H1 (cell line): ENCODE measurements around the gene PLCH2. TPM values are rescaled to one million over a fixed set of nuclear protein-coding genes. Genes with fewer than 3 reads are reported as not detected.

Experiments
- CTCF ChIA-PET: fragments of 300-600 bp; sonication (Branson Sonifier 250); formaldehyde crosslinking; loops from one replicate; lab custom pipeline; 2021; ENCODE audit not compliant: partially characterized antibody; lab: Charles Lee
- POLR2A ChIA-PET: fragments of 300-600 bp; sonication (Branson Sonifier 250); formaldehyde crosslinking; loops from one replicate; lab custom pipeline; 2021; ENCODE audit warnings: inconsistent platforms; ENCODE audit not compliant: partially characterized antibody; lab: Charles Lee
- DNase-seq, 2 experiments: peaks; one replicate each; pipeline versions ENCODE4 v3.0.0 to v3.0.0-alpha.2; 2010 to 2022; ENCODE audit warnings: low spot score in 2 of 2, low read depth in 1 of 2, mixed read lengths in 1 of 2
- FAIRE-seq: peaks from 2 replicates; lab custom pipeline; 2011; peaks lifted over from hg19 to GRCh38; lab: Jason Lieb, UNC
- H2AFZ ChIP-seq: 2 replicates; pipeline ENCODE4 v1.8.1; 2012; ENCODE audit warnings: low read length, inconsistent platforms
- H2AK5ac ChIP-seq: 2 replicates; pipeline ENCODE4 v1.6.1; 2013; ENCODE audit warnings: low read depth, low read length
- H2BK120ac ChIP-seq: replicated peaks from 2 replicates; pipeline ENCODE3; 2013; ENCODE audit warnings: low read depth, low read length, inconsistent platforms
- H2BK12ac ChIP-seq: 2 replicates; pipeline ENCODE4 v1.6.1; 2013; ENCODE audit warnings: low read depth, low read length
- H2BK15ac ChIP-seq: 2 replicates; pipeline ENCODE4 v1.6.1; 2013; ENCODE audit warnings: low read length
- H2BK20ac ChIP-seq: 2 replicates; pipeline ENCODE4 v1.6.1; 2013; ENCODE audit warnings: low read length
- H2BK5ac ChIP-seq: 2 replicates; pipeline ENCODE4 v1.6.1; 2013; ENCODE audit warnings: low read depth, low read length
- H3K14ac ChIP-seq: 2 replicates; pipeline ENCODE4 v1.6.1; 2013; ENCODE audit warnings: inconsistent platforms; ENCODE audit not compliant: insufficient read length
- H3K18ac ChIP-seq: 2 replicates; pipeline ENCODE4 v1.6.1; 2013; ENCODE audit warnings: low read length; ENCODE audit errors: extremely low read depth
- H3K23ac ChIP-seq: 2 replicates; pipeline ENCODE4 v1.6.1; 2013; ENCODE audit warnings: inconsistent platforms; ENCODE audit not compliant: insufficient read length
- H3K23me2 ChIP-seq: 2 replicates; pipeline ENCODE4 v1.6.1; 2013; ENCODE audit warnings: low read depth, low read length
- H3K27ac ChIP-seq: 2 replicates; pipeline ENCODE4 v1.6.1; 2011; ENCODE audit warnings: low read depth, low read length, inconsistent platforms
- H3K27me3 ChIP-seq, 4 experiments: replicated peaks in 1 of 4; 1 replicate in 1 of 4; 2 replicates in 3 of 4; pipeline versions ENCODE4 v1.6.1 to v1.8.1; 2011 to 2013; ENCODE audit warnings: low read length in 3 of 4, mild to moderate bottlenecking in 3 of 4, inconsistent platforms in 2 of 4, mixed read lengths in 2 of 4, moderate library complexity in 1 of 4; ENCODE audit not compliant: control insufficient read depth in 3 of 4, insufficient read depth in 3 of 4; ENCODE audit errors: extremely low read depth in 1 of 4
- H3K36me3 ChIP-seq, 4 experiments: 2 replicates each; pipeline versions ENCODE4 v1.6.1 to v1.8.1; 2011 to 2013; ENCODE audit warnings: mild to moderate bottlenecking in 4 of 4, low read length in 3 of 4, moderate library complexity in 2 of 4, control low read depth in 1 of 4, inconsistent platforms in 1 of 4; ENCODE audit not compliant: insufficient read depth in 4 of 4, control insufficient read depth in 2 of 4
- H3K4ac ChIP-seq: replicated peaks from 2 replicates; pipeline ENCODE3; 2013; ENCODE audit warnings: low read length, low read depth, mixed read lengths, inconsistent platforms; ENCODE audit not compliant: insufficient read length
- H3K4me1 ChIP-seq, 4 experiments: replicated peaks in 1 of 4; 1 replicate in 1 of 4; 2 replicates in 3 of 4; pipeline versions ENCODE4 v1.6.1 to v1.8.1; 2011 to 2013; ENCODE audit warnings: low read length in 3 of 4, inconsistent platforms in 2 of 4, mixed read lengths in 1 of 4; ENCODE audit not compliant: insufficient read depth in 4 of 4, control insufficient read depth in 3 of 4
- H3K4me2 ChIP-seq, 2 experiments: 2 replicates each; pipeline versions ENCODE4 v1.6.1 to v1.8.1; 2011 to 2013; ENCODE audit warnings: low read depth in 2 of 2, low read length in 2 of 2, control low read depth in 1 of 2, inconsistent platforms in 1 of 2, mild to moderate bottlenecking in 1 of 2; ENCODE audit not compliant: insufficient read depth in 1 of 2
- H3K4me3 ChIP-seq, 4 experiments: fragments of 200-600, 300-600 bp in 1 of 4; sonication (generic), shearing (Covaris generic), sonication (Bioruptor Twin) in 1 of 4; 2 replicates each; pipeline versions ENCODE4 v1.5.1 to v1.8.1; 2011 to 2016; ENCODE audit warnings: low read length in 4 of 4, low read depth in 3 of 4, control low read depth in 2 of 4, inconsistent platforms in 2 of 4, mild to moderate bottlenecking in 2 of 4, mixed read lengths in 1 of 4, moderate library complexity in 1 of 4; ENCODE audit not compliant: insufficient read depth in 2 of 4; ENCODE audit errors: extremely low read depth in 1 of 4
- H3K56ac ChIP-seq: replicated peaks from 2 replicates; pipeline ENCODE3; 2013; ENCODE audit warnings: low read depth, mild to moderate bottlenecking, mixed read lengths, low read length, inconsistent platforms; ENCODE audit not compliant: insufficient read length
- H3K79me1 ChIP-seq: 2 replicates; pipeline ENCODE4 v1.6.1; 2013; ENCODE audit warnings: low read depth, low read length, control low read depth
- H3K79me2 ChIP-seq, 2 experiments: 2 replicates each; pipeline versions ENCODE4 v1.6.1 to v1.8.1; 2012 to 2013; ENCODE audit warnings: low read length in 2 of 2, mild to moderate bottlenecking in 2 of 2, inconsistent platforms in 1 of 2; ENCODE audit not compliant: insufficient read depth in 2 of 2, control insufficient read depth in 1 of 2
- H3K9ac ChIP-seq, 4 experiments: replicated peaks in 1 of 4; 1 replicate in 1 of 4; 2 replicates in 3 of 4; pipeline versions ENCODE4 v1.6.1 to v1.8.1; 2011 to 2013; ENCODE audit warnings: low read depth in 3 of 4, low read length in 3 of 4, control low read depth in 2 of 4, mild to moderate bottlenecking in 2 of 4, moderate library complexity in 2 of 4, inconsistent platforms in 1 of 4; ENCODE audit errors: extremely low read depth in 1 of 4
- H3K9me3 ChIP-seq, 2 experiments: 2 replicates each; pipeline versions ENCODE4 v1.6.1 to v1.8.1; 2012 to 2013; ENCODE audit warnings: mild to moderate bottlenecking in 2 of 2, moderate library complexity in 2 of 2, control low read depth in 1 of 2, inconsistent platforms in 1 of 2, low read depth in 1 of 2, low read length in 1 of 2, mixed read lengths in 1 of 2; ENCODE audit not compliant: insufficient read depth in 2 of 2
- H4K20me1 ChIP-seq, 2 experiments: replicated peaks in 1 of 2; 2 replicates each; pipeline versions ENCODE3 to v1.8.1; 2011 to 2013; ENCODE audit warnings: inconsistent platforms in 2 of 2, low read length in 2 of 2, mild to moderate bottlenecking in 1 of 2; ENCODE audit not compliant: insufficient read depth in 2 of 2, control insufficient read depth in 1 of 2
- H4K5ac ChIP-seq: 2 replicates; pipeline ENCODE4 v1.6.1; 2013; ENCODE audit warnings: low read length, low read depth, mixed read lengths, inconsistent platforms; ENCODE audit not compliant: insufficient read length
- H4K8ac ChIP-seq: 2 replicates; pipeline ENCODE4 v1.8.0; 2013; ENCODE audit warnings: mild to moderate bottlenecking, moderate library complexity, low read length, inconsistent platforms; ENCODE audit not compliant: insufficient read depth; ENCODE audit errors: extremely low read depth
- H4K91ac ChIP-seq: replicated peaks from 2 replicates; pipeline ENCODE3; 2013; ENCODE audit warnings: low read length, mixed read lengths, inconsistent platforms; ENCODE audit not compliant: insufficient read length
- CBX8 ChIP-seq: fragments of 300-800, 300-1000 bp; sonication (generic); IDR thresholded peaks from 2 replicates; pipeline ENCODE4 v1.7.1; 2016; ENCODE audit warnings: low read depth, low read length, borderline replicate concordance
- CEBPB ChIP-seq: IDR thresholded peaks from 2 replicates; pipeline ENCODE4 v1.6.1; 2012; ENCODE audit warnings: low read depth, low read length
- CHD1 ChIP-seq: IDR thresholded peaks from 2 replicates; pipeline ENCODE4 v1.6.1; 2012; ENCODE audit warnings: low read depth, low read length, improper control_type of control experiment
- RXRA ChIP-seq: IDR thresholded peaks from 2 replicates; pipeline ENCODE4 v1.6.1; 2011; ENCODE audit warnings: low read depth, mild to moderate bottlenecking, low read length, moderate library complexity; ENCODE audit not compliant: insufficient read depth
- WGBS, 2 experiments: shearing (Covaris generic) in 1 of 2; methylation state at CpG; one replicate each; pipeline versions ENCODE4 v1.1.6 to v1.1.7; 2013 to 2015; ENCODE audit warnings: low lambda C conversion rate in 2 of 2, mixed read lengths in 2 of 2, inconsistent platforms in 1 of 2, low coverage in 1 of 2, missing lambda C conversion rate in 1 of 2; ENCODE audit not compliant: insufficient replicate concordance in 2 of 2, insufficient coverage in 1 of 2, insufficient read length in 1 of 2; ENCODE audit errors: extremely low coverage in 1 of 2, missing lambda C conversion rate in 1 of 2; 5-methylcytosine and 5-hydroxymethylcytosine counted together
- polyA plus RNA-seq, 7 experiments: library from polyadenylated mRNA; depleted of rRNA in 3 of 7; stranded (reverse) in 5 of 7; unstranded in 2 of 7; fragments of >200 nt in 5 of 7; fragments of 200-250 nt in 2 of 7; gene quantifications; 1 replicate in 5 of 7; 2 replicates in 1 of 7; 4 replicates in 1 of 7; pipeline versions ENCODE4 v1.2.1 to v1.2.3, GENCODE V29; 2011 to 2013; ENCODE audit warnings: missing spikeins in 2 of 7, mixed read lengths in 2 of 7
- total RNA-seq: library from RNA; stranded (reverse); fragmentation: NEBNext Ultra II Directional; extraction: Animal tissue kit (Norgen Biotek cat#: 25700); gene quantifications from 2 replicates; pipeline ENCODE4 v1.2.1, GENCODE V29; 2021

The PLCH2 gene
- total and polyA plus RNA-seq, 2 of the 8 experiments (the other 6 are each of a cell fraction or from before 2014, with no cell fraction given) = 0.14 to 0.19 TPM

GRCh38 chr1:2515763-2516080 lies 39.6 kb downstream of the PLCH2 start:
- no peak overlapping the region for H2BK12ac ChIP-seq
- H3K9ac ChIP-seq = no peak overlapping the region
- H3K56ac ChIP-seq = no peak overlapping the region
- H4K20me1 ChIP-seq = peaks cover under 1 to 19% of the 10 kb centered on the region in 2 experiments
- no peak overlapping the region for H3K4ac ChIP-seq
- no peaks in the 10 kb centered on the region; a peak in 1 of 7 replicates for H3K4me1 ChIP-seq
- no peaks in the 10 kb centered on the region for H3K9me3 ChIP-seq
- no peak overlapping the region for H2AK5ac ChIP-seq
- no peak overlapping the region for H4K5ac ChIP-seq
- no peak overlapping the region for H2BK20ac ChIP-seq
- peaks cover 17 to 64% (median 46%) of the 10 kb centered on the region in 4 experiments; a peak in 7 of 8 replicates for H3K36me3 ChIP-seq
- no peak overlapping the region for H2BK5ac ChIP-seq
- H3K18ac ChIP-seq = no peak overlapping the region
- H3K4me2 ChIP-seq = no peak overlapping the region
- no peaks in the 10 kb centered on the region for H3K27me3 ChIP-seq
- no peak overlapping the region for H4K91ac ChIP-seq
- TF ChIP-seq CEBPB (no peak), CHD1 (no peak), CBX8 (no peak), RXRA (no peak)
- WGBS, 2 experiments = 92% methylated on average over 5 of the region's 11 CpGs; no CpG with 5 or more reads in 1 of the 2 experiments
- no peak overlapping the region; the same call in none of the 2 replicates for H4K8ac ChIP-seq
- ChIA-PET POLR2A (interaction anchor here (0.6 to 1.1 kb wide), 2 partner anchors 12 to 62 kb away, joined by 3 read pairs; no protein-coding TSS in a partner anchor), CTCF (interaction anchor here (1.0 to 2.8 kb wide), 6 partner anchors 23 to 85 kb away, joined by 3 to 7 read pairs (median 5); no protein-coding TSS in a partner anchor)
- no peaks in the 10 kb centered on the region for H3K23me2 ChIP-seq
- H3K79me2 ChIP-seq = no peaks in the 10 kb centered on the region
- no peak overlapping the region for H2BK15ac ChIP-seq
- H3K14ac ChIP-seq = no peak overlapping the region
- no peak overlapping the region for H3K23ac ChIP-seq
- FAIRE-seq (no peak), DNase-seq (no peak)
- H3K79me1 ChIP-seq = peaks cover 2% of the 10 kb centered on the region
- no peak overlapping the region for H3K4me3 ChIP-seq
- no peak overlapping the region for H2BK120ac ChIP-seq
- no peak overlapping the region for H2AFZ ChIP-seq
- no peak overlapping the region for H3K27ac ChIP-seq
